Measurements from ENCODE around the gene DMXL2. TPM values are rescaled to one million over a fixed set of nuclear protein-coding genes. Genes with fewer than 3 reads are reported as not detected.

Gene DMXL2
- total RNA-seq, 8 experiments from 2014 or later: 30.0 to 197 (median 53.0) TPM

DNA sequence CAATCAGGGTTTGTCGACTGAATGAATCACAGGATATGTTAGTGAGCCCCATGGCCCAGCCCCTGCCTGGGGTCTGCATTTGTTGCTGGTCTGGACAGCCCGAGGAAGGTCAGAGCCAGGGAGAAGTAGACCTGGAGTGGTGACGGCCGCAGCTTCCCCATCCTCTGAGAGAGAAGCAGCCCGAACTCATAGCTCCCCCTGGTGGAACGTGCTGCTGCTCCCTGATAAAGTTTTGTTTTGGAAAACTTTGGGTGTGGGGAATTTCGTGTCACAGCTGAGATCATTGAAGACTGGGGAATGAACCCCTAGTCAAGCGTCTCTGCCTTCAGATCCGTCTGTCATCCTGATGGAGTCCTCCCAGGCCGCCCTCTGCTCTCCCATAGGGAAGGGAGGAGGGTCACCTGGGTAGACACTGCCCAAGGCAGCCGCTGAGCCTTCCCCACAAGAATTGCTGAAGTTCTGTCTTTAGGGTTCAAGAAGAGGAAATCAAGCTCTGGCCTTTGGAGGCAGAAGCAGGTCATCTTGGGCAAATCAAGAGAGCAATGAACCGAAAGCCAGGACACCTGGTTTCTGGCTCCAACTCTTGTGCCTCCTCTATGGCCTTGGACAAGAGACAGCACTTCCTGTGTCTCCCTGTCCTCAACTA, 220.6 kb downstream of the DMXL2 start:
- WGBS, 10 experiments: 29 to 100% (median 53%) methylated on average over 1 to 4 of the region's 12 CpGs; no CpG with 5 or more reads in 4 of the 10 experiments
- H3K4me1 ChIP-seq (replicated peaks in 1 of 2): peaks cover 18% of the 10 kb centered on the region in 2 donors
- ATAC-seq (replicated peaks in 6 of 8): peak in 3 of 8 experiments; percentile 72 to 82 (median 78)
- H3K27ac ChIP-seq: no peak overlapping the region
- in situ Hi-C loops (cut with MboI; ENCODE audit: low pct_unique_long_range_greater_than_20kb in 2 of 9, low sequenced_read_pairs in 9 of 9, unreplicated experiment in 9 of 9): no loop called here
- H3K4me3 ChIP-seq: no peak overlapping the region

DNA sequence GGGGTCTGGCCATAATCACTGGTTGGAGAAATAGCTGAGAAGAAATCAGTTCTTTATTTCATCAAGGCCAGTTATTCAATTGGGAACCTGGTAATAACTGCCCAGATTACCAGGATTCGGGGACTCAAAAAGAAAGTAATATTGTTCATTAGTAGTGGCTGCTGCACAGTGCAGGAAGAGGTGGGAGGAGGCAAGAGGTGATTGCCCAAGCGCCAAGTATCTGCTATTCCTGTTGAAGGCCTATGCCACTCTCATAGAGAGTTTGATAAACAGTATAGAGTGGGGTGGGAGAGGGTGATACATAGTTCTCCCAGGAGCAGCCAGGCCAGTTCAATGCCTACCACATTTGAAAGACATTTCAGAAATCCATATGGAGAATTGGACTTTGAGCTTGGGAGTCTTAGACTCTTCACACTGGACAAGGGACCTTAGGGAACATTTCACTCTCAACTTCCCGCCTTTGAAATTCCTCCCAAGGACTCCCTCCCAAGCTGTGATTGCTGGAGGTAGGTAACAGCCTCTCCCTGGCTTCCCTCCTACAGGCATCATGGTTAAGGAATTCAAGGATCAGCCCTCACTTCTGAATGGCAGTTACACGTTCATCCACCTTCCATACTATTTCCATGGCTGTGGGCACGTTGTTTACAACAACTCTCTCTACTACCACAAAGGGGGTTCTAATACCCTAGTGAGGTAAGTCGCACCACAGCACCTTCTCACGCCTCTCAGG, 221.4 kb downstream of the DMXL2 start:
- in situ Hi-C loops (cut with MboI; ENCODE audit: low pct_unique_long_range_greater_than_20kb in 2 of 9, low sequenced_read_pairs in 9 of 9, unreplicated experiment in 9 of 9): no loop called here
- Histone ChIP-seq H3K4me1 (replicated peaks in 1 of 2) (peaks cover 18% of the 10 kb centered on the region in 2 donors), H3K27ac (no peak overlapping the region), H3K4me3 (no peak overlapping the region)
- ATAC-seq (replicated peaks in 6 of 8): no peak
- 0 to 97% (median 76%) methylated on average over 1 to 6 of the region's 7 CpGs; no CpG with 5 or more reads in 2 of the 10 experiments for WGBS, 10 experiments

DNA sequence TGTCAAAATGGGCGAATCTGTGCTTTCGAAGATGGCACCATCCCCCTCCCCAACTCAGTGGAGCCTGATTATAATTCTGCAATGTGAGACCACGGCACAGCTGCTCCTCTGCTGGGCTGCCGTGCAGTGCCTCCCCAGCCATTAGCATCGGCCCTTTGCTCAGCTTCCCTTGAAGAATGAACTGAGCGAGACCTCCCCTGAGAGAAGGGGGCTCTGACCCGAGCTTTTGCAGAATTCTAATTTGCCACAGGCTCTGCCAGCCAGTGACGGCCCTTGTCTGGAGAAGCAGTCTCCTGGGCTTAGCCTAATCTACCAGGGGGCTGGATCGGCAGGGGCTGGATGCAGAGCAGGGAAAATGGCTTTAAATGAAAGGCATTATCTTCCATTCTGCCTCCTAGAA, 223.9 kb downstream of the DMXL2 start:
- in situ Hi-C loops (cut with MboI; ENCODE audit: low pct_unique_long_range_greater_than_20kb in 2 of 9, low sequenced_read_pairs in 9 of 9, unreplicated experiment in 9 of 9): loop anchor here in 2 of 9 experiments (25.0 kb wide), 2 partner anchors 136 to 186 kb away; no protein-coding TSS in a partner anchor
- peak in 5 of 8 experiments; percentile 45 to 81 (median 69) for ATAC-seq (replicated peaks in 6 of 8)
- Histone ChIP-seq H3K4me3 (no peak overlapping the region), H3K4me1 (replicated peaks in 1 of 2) (peaks cover 8 to 15% of the 10 kb centered on the region in 2 donors), H3K27ac (peak overlapping the region in 1 of 2 donors; percentile 1)
- 15 to 60% (median 31%) methylated on average over 1 to 8 of the region's 9 CpGs; no CpG with 5 or more reads in 6 of the 10 experiments for WGBS, 10 experiments

Other genes with a start within 250 kb of the DMXL2 start
- gene SCG3, start 58.7 kb upstream of the DMXL2 start, total RNA-seq: 10 to 100 TPM in 5 of 8 experiments, under 1 TPM in 3; 0.10 to 67.6 (median 30.0) TPM
- gene LYSMD2, start 114.9 kb upstream of the DMXL2 start, total RNA-seq: 1 to 10 TPM; 1.5 to 9.6 (median 4.3) TPM
- gene TMOD2, start 128.8 kb upstream of the DMXL2 start, total RNA-seq: 10 to 100 TPM in 5 of 8 experiments, 1 to 10 TPM in 2, under 1 TPM in 1; 0.66 to 70.4 (median 28.9) TPM
- 10 to 100 TPM; 10.2 to 43.6 (median 23.0) TPM for gene TMOD3, start 206.9 kb upstream of the DMXL2 start, total RNA-seq

Measured in motor neuron (in vitro differentiated cells).